NK-92 (cell line): Measurements from ENCODE around the gene TMEM179.

Experiments
- DNase-seq: peaks from one replicate; lab custom pipeline; 2025; ENCODE audit not compliant: unreplicated experiment; lab: John Stamatoyannopoulos, UW

TMEM179 gene

GRCh38 chr14:104573930-104574329, 30.6 kb downstream of the TMEM179 start:
- no peak for DNase-seq

GRCh38 chr14:104572668-104573067, 31.9 kb downstream of the TMEM179 start:
- DNase-seq = no peak

GRCh38 chr14:104572024-104572626, 32.4 kb downstream of the TMEM179 start:
- no peak for DNase-seq

GRCh38 chr14:104571246-104571645, 33.3 kb downstream of the TMEM179 start:
- DNase-seq = no peak

GRCh38 chr14:104569435-104569834, 35.1 kb downstream of the TMEM179 start:
- no peak for DNase-seq

- DNase-seq = no peak
These were observed 36.0 kb downstream of the TMEM179 start for GRCh38 chr14:104568620-104569019.

GRCh38 chr14:104567957-104568225, 36.7 kb downstream of the TMEM179 start:
- DNase-seq = no peak

GRCh38 chr14:104567141-104567956, 37.2 kb downstream of the TMEM179 start:
- no peak for DNase-seq

GRCh38 chr14:104564744-104565679, 39.6 kb downstream of the TMEM179 start:
- DNase-seq = no peak

- DNase-seq = no peak
These were observed 40.6 kb downstream of the TMEM179 start for GRCh38 chr14:104563742-104564615.

- no peak for DNase-seq
These were observed 41.3 kb downstream of the TMEM179 start for GRCh38 chr14:104563191-104563741.

- no peak for DNase-seq
These were observed 42.0 kb downstream of the TMEM179 start for GRCh38 chr14:104562606-104563005.

- DNase-seq = no peak
These were observed 42.7 kb downstream of the TMEM179 start for GRCh38 chr14:104561632-104562495.

GRCh38 chr14:104561124-104561557, 43.4 kb downstream of the TMEM179 start:
- no peak for DNase-seq

- DNase-seq = no peak
These were observed 44.0 kb downstream of the TMEM179 start for GRCh38 chr14:104560586-104560945.

- DNase-seq = no peak
These were observed 44.6 kb downstream of the TMEM179 start for GRCh38 chr14:104559804-104560585.

GRCh38 chr14:104559028-104559803, 45.4 kb downstream of the TMEM179 start:
- DNase-seq = no peak
